Caco-2 (cell line): Measurements from ENCODE around the gene PTPN6. TPM values are rescaled to one million over a fixed set of nuclear protein-coding genes. Genes with fewer than 3 reads are reported as not detected.

Experiments
- BruUV-seq: library from RNA; stranded (reverse); fragments of 400-500 nt; replicated peaks from 2 replicates; lab custom pipeline; 2021; lab: Mats Ljungman, UMichigan
- CTCF ChIA-PET: fragments of 300-600 bp; sonication (Branson Sonifier 250); formaldehyde crosslinking; loops from one replicate; lab custom pipeline; 2022; ENCODE audit warnings: antibody characterized with exemption; lab: Charles Lee
- POLR2A ChIA-PET: fragments of 300-600 bp; sonication (Branson Sonifier 250); formaldehyde crosslinking; loops from one replicate; lab custom pipeline; 2022; ENCODE audit warnings: antibody characterized with exemption; lab: Charles Lee
- DNase-seq, 2 experiments: peaks; one replicate each; pipeline versions ENCODE4 v3.0.0 to v3.0.0-alpha.2; 2020 to 2022
- H3K27me3 ChIP-seq: replicated peaks from 2 replicates; pipeline ENCODE4 v1.6.0; 2011; ENCODE audit warnings: low read length; ENCODE audit not compliant: control insufficient read depth, insufficient read depth
- H3K36me3 ChIP-seq: 2 replicates; pipeline ENCODE4 v1.5.1; 2011; ENCODE audit warnings: low read length; ENCODE audit not compliant: control insufficient read depth, insufficient read depth
- H3K4me1 ChIP-seq: fragments of 250-450 bp; sonication (Bioruptor Pico); 2 replicates; pipeline ENCODE4 v1.5.1; 2020; ENCODE audit warnings: mild to moderate bottlenecking
- H3K4me3 ChIP-seq: 2 replicates; pipeline ENCODE4 v1.5.1; 2011; ENCODE audit warnings: low read depth, mild to moderate bottlenecking, control low read depth, low read length
- H3K9me3 ChIP-seq: fragments of 250-450 bp; sonication (Bioruptor Pico); 2 replicates; pipeline ENCODE4 v1.5.1; 2020; ENCODE audit warnings: mild to moderate bottlenecking, moderate library complexity
- H3K27ac Mint-ChIP-seq: one replicate; pipeline ENCODE4 v1.8.0; 2022; ENCODE audit warnings: mixed read lengths; ENCODE audit not compliant: unreplicated experiment
- H3K27me3 Mint-ChIP-seq: one replicate; pipeline ENCODE4 v1.8.0; 2022; ENCODE audit warnings: mixed read lengths; ENCODE audit not compliant: insufficient read depth, unreplicated experiment
- H3K36me3 Mint-ChIP-seq: one replicate; pipeline ENCODE4 v1.8.0; 2022; ENCODE audit warnings: mild to moderate bottlenecking, mixed read lengths; ENCODE audit not compliant: insufficient read depth, unreplicated experiment
- H3K4me1 Mint-ChIP-seq: one replicate; pipeline ENCODE4 v1.8.0; 2022; ENCODE audit warnings: low read depth, mixed read lengths; ENCODE audit not compliant: unreplicated experiment
- H3K4me3 Mint-ChIP-seq: one replicate; pipeline ENCODE4 v1.8.0; 2022; ENCODE audit warnings: mild to moderate bottlenecking, moderate library complexity, mixed read lengths; ENCODE audit not compliant: unreplicated experiment
- H3K9me3 Mint-ChIP-seq: one replicate; pipeline ENCODE4 v1.8.0; 2022; ENCODE audit warnings: mixed read lengths; ENCODE audit not compliant: unreplicated experiment
- intact Hi-C: fragments of 100-400 bp; cut with micrococcal nuclease; formaldehyde crosslinking; loops from one replicate; pipeline ENCODE4 v1.10.0; 2022; ENCODE audit not compliant: unreplicated experiment
- total RNA-seq: library from RNA; stranded (reverse); gene quantifications from 2 replicates; pipeline ENCODE4 v1.2.3, GENCODE V29; 2022
- TF ChIP-seq, protein P1 (sequence below), 2 experiments: fragments of 200-600 bp in 1 of 2; IDR thresholded peaks; 1 replicate in 1 of 2; 2 replicates in 1 of 2; pipeline versions ENCODE4 v1.5.1 to v1.8.0; 2011 to 2022; ENCODE audit warnings: antibody characterized with exemption in 1 of 2, control low read depth in 1 of 2, inconsistent platforms in 1 of 2, low read depth in 1 of 2, low read length in 1 of 2, mild to moderate bottlenecking in 1 of 2, moderate library complexity in 1 of 2; ENCODE audit not compliant: insufficient read depth in 1 of 2, severe bottlenecking in 1 of 2, unreplicated experiment in 1 of 2

The PTPN6 gene
- total RNA-seq, 1 experiment from 2014 or later = 43.9 TPM

DNA sequence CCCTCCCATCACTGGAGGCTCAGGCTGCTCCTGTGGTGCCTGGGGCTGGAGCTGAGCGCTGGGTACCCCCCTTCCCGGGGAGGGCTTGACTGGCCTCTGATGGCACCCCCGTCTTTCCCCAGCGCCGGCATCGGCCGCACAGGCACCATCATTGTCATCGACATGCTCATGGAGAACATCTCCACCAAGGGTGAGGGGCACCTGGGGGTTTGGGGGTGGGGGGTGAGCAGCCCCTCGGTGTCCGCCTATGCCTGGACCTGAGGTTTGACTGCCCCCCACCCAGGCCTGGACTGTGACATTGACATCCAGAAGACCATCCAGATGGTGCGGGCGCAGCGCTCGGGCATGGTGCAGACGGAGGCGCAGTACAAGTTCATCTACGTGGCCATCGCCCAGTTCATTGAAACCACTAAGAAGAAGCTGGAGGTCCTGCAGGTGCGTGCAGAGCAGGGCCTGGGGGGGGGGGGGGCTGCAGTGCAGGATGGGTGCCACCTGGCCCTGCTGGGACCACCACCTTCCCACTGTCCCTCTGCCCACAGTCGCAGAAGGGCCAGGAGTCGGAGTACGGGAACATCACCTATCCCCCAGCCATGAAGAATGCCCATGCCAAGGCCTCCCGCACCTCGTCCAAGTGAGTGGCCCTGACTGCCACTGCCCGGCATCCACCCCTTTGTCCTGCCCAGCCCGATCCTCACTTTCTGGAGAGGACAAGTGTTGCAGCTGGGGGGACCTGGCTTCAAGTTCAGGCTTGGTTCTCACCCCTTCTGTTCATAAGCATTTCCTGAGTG is 8.8 kb downstream of the PTPN6 start:
- Histone ChIP-seq H3K27me3 (no peaks in the 10 kb centered on the region), H3K4me3 (no peak overlapping the region), H3K36me3 (no peaks in the 10 kb centered on the region), H3K9me3 (no peaks in the 10 kb centered on the region), H3K4me1 (peaks cover 28% of the 10 kb centered on the region)
- Mint-ChIP-seq H3K9me3 (no peaks in the 10 kb centered on the region), H3K4me3 (peak overlapping the region; percentile 45), H3K4me1 (peaks cover 21% of the 10 kb centered on the region), H3K27me3 (no peaks in the 10 kb centered on the region), H3K36me3 (peaks cover 36% of the 10 kb centered on the region), H3K27ac (peak overlapping the region; percentile 93)
- BruUV-seq = no TSS peak
- POLR2A ChIA-PET = interaction anchor here (9.3 kb wide), 1 partner anchor 15 kb away, joined by 237 read pairs; the partner anchor contains the start of genes C12orf57 and RNU7-1
- no peak for DNase-seq
- TF ChIP-seq, protein P1, sequence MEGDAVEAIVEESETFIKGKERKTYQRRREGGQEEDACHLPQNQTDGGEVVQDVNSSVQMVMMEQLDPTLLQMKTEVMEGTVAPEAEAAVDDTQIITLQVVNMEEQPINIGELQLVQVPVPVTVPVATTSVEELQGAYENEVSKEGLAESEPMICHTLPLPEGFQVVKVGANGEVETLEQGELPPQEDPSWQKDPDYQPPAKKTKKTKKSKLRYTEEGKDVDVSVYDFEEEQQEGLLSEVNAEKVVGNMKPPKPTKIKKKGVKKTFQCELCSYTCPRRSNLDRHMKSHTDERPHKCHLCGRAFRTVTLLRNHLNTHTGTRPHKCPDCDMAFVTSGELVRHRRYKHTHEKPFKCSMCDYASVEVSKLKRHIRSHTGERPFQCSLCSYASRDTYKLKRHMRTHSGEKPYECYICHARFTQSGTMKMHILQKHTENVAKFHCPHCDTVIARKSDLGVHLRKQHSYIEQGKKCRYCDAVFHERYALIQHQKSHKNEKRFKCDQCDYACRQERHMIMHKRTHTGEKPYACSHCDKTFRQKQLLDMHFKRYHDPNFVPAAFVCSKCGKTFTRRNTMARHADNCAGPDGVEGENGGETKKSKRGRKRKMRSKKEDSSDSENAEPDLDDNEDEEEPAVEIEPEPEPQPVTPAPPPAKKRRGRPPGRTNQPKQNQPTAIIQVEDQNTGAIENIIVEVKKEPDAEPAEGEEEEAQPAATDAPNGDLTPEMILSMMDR (IDR thresholded peaks at IDR 0.05; ENCODE audit: insufficient read depth in 1 of 2, low read depth in 1 of 2, low read length in 1 of 2, severe bottlenecking in 1 of 2, unreplicated experiment in 1 of 2) = no peak
- intact Hi-C loops = loop anchor here (5.0 kb wide), 1 partner anchor 132 kb away; the partner anchor contains the start of gene C1R
- CTCF ChIA-PET = interaction anchor here (0.7 to 8.6 kb wide), 5 partner anchors 11 to 91 kb away, joined by 3 to 241 read pairs (median 8); partner anchors contain the start of genes C12orf57, RNU7-1 and SPSB2

DNA sequence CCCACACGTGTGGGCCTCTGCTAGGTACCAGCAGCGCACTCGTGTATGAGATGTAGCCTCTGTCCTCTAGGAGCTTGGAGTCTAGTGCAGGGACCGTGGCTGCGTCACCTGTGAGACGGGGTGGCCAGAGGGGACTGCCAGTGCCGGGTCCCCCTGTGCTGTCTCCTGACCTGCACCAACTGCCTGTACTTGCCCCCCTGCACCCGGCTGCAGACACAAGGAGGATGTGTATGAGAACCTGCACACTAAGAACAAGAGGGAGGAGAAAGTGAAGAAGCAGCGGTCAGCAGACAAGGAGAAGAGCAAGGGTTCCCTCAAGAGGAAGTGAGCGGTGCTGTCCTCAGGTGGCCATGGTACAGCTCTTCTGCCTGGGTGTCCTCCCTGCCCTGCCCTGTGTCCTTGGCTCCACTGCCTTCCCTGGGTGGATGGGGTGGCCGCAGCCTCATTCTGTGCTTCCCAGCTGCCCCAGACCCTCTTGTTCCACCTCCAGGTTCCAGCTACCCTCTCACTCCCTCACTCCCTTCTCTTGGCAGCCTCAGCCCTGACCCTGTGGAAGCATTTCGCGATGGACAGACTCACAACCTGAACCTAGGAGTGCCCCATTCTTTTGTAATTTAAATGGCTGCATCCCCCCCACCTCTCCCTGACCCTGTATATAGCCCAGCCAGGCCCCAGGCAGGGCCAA is 9.6 kb downstream of the PTPN6 start:
- Histone ChIP-seq H3K4me1 (peaks cover 35% of the 10 kb centered on the region), H3K4me3 (no peak overlapping the region), H3K9me3 (no peaks in the 10 kb centered on the region), H3K27me3 (no peaks in the 10 kb centered on the region), H3K36me3 (0 out of 2 replicates have a peak, but pooled peaks cover under 1% of the 10 kb centered on the region)
- Mint-ChIP-seq H3K27me3 (no peaks in the 10 kb centered on the region), H3K4me1 (peaks cover 28% of the 10 kb centered on the region), H3K36me3 (peaks cover 43% of the 10 kb centered on the region), H3K9me3 (no peaks in the 10 kb centered on the region), H3K27ac (peak overlapping the region; percentile 93), H3K4me3 (peak overlapping the region; percentile 45)
- intact Hi-C loops = loop anchor here (5.0 kb wide), 1 partner anchor 132 kb away; the partner anchor contains the start of gene C1R
- ChIA-PET POLR2A (interaction anchor here (0.5 to 9.3 kb wide), 3 partner anchors 15 to 148 kb away, joined by 3 to 237 read pairs (median 3); partner anchors contain the start of genes C12orf57 and RNU7-1), CTCF (interaction anchor here (0.7 to 8.6 kb wide), 5 partner anchors 11 to 91 kb away, joined by 3 to 241 read pairs (median 8); partner anchors contain the start of genes C12orf57, RNU7-1 and SPSB2)
- no peak for DNase-seq
- TF ChIP-seq, protein P1 (IDR thresholded peaks at IDR 0.05; ENCODE audit: insufficient read depth in 1 of 2, low read depth in 1 of 2, low read length in 1 of 2, severe bottlenecking in 1 of 2, unreplicated experiment in 1 of 2) = peak in 1 of 2 experiments; percentile 35
- BruUV-seq = no TSS peak
